HL-60 (cell line): ENCODE data around the gene BGN.

ENCODE experiments used
- DNase-seq, 2 experiments: peaks; one replicate each; pipeline ENCODE4 v3.0.0-alpha.2; 2010 to 2020; ENCODE audit warnings: low read depth in 1 of 2, low spot score in 1 of 2
- H3K27ac ChIP-seq: fragments of 250-450 bp; sonication (Bioruptor Pico); replicated peaks from 2 replicates; pipeline ENCODE4 v1.5.1; 2020; ENCODE audit warnings: mild to moderate bottlenecking, moderate library complexity
- H3K27me3 ChIP-seq: fragments of 250-450 bp; sonication (Bioruptor Pico); 2 replicates; pipeline ENCODE4 v1.5.1; 2021; ENCODE audit warnings: mild to moderate bottlenecking, moderate library complexity; ENCODE audit not compliant: insufficient read depth, poor library complexity, severe bottlenecking
- H3K4me3 ChIP-seq: replicated peaks from 2 replicates; pipeline ENCODE4 v1.5.1; 2011; ENCODE audit warnings: mild to moderate bottlenecking, control low read depth, low read length; ENCODE audit not compliant: insufficient read depth
- CTCF ChIP-seq: IDR thresholded peaks from one replicate; pipeline ENCODE4 v1.5.1; 2011; ENCODE audit warnings: low read length, control low read depth, inconsistent platforms; ENCODE audit not compliant: insufficient read depth
- GABPA ChIP-seq: IDR thresholded peaks from 2 replicates; pipeline ENCODE4 v1.6.1; 2012; ENCODE audit warnings: low read depth
- POLR2AphosphoS5 ChIP-seq: IDR thresholded peaks from 2 replicates; pipeline ENCODE4 v1.6.1; 2012; ENCODE audit warnings: low read depth
- REST ChIP-seq: IDR thresholded peaks from 2 replicates; pipeline ENCODE4 v1.6.1; 2012; ENCODE audit warnings: low read depth; ENCODE audit not compliant: insufficient replicate concordance
- SPI1 ChIP-seq: IDR thresholded peaks from 2 replicates; pipeline ENCODE4 v1.6.1; 2012; ENCODE audit warnings: low read depth, mild to moderate bottlenecking, borderline replicate concordance

Gene BGN

GRCh38 chrX:153512501-153512893, 17.7 kb downstream of the BGN start:
- DNase-seq, result no peak
- TF ChIP-seq SPI1, result no peak
- no peak for TF ChIP-seq GABPA
- TF ChIP-seq CTCF, result no peak
- TF ChIP-seq POLR2AphosphoS5, result no peak
- no peak for TF ChIP-seq REST
- H3K4me3 ChIP-seq, result no peak overlapping the region
- no peaks in the 10 kb centered on the region for H3K27me3 ChIP-seq
- no peak overlapping the region for H3K27ac ChIP-seq

GRCh38 chrX:153513265-153513664, 18.5 kb downstream of the BGN start:
- TF ChIP-seq REST, result no peak
- Histone ChIP-seq H3K27ac (no peak overlapping the region), H3K27me3 (peaks cover 2% of the 10 kb centered on the region), H3K4me3 (no peak overlapping the region)
- DNase-seq, result no peak

GRCh38 chrX:153514259-153514658, 19.5 kb downstream of the BGN start:
- Histone ChIP-seq H3K27ac (no peak overlapping the region), H3K27me3 (peaks cover 6% of the 10 kb centered on the region), H3K4me3 (no peak overlapping the region)
- TF ChIP-seq GABPA (no peak), POLR2AphosphoS5 (no peak), REST (no peak), SPI1 (no peak), CTCF (no peak)
- no peak for DNase-seq

GRCh38 chrX:153515435-153515834, 20.7 kb downstream of the BGN start:
- TF ChIP-seq CTCF (no peak), REST (no peak), POLR2AphosphoS5 (no peak), GABPA (no peak), SPI1 (no peak)
- Histone ChIP-seq H3K4me3 (no peak overlapping the region), H3K27me3 (peaks cover 6% of the 10 kb centered on the region), H3K27ac (no peak overlapping the region)
- no peak for DNase-seq
